A549 (cell line): ENCODE measurements around the gene RNU1-2. TPM values are rescaled to one million over a fixed set of nuclear protein-coding genes. Genes with fewer than 3 reads are reported as not detected.
A peak's percentile ranks its signal among the peaks of the same experiment; 100 is the strongest.
"Not testable (repeated sequence)": the region's sequence is repeated elsewhere in the genome, so short reads cannot be mapped to it uniquely, and the experiment has no call there.

ENCODE experiments used
- ATAC-seq, 2 experiments: fragments of 200-7000 bp in 1 of 2; fragments of >200 bp in 1 of 2; cut with Nextera tagmentation in 1 of 2; cut with Tn5 transposase in 1 of 2; 3 replicates each; pipeline versions ENCODE4 v1.8.0 to v1.9.1; 2018 to 2020; ENCODE audit warnings: mild to moderate bottlenecking in 1 of 2, moderate library complexity in 1 of 2
- CTCF ChIA-PET: fragments of 300-600 bp; sonication (Branson Sonifier 250); formaldehyde crosslinking; extraction: SDS; loops from one replicate; lab custom pipeline; 2021; ENCODE audit warnings: antibody characterized with exemption, inconsistent platforms; lab: Yijun Ruan, JAX
- POLR2A ChIA-PET: fragments of 350-600 bp; formaldehyde crosslinking; extraction: SDS; loops from one replicate; lab custom pipeline; 2021; ENCODE audit warnings: antibody characterized with exemption, inconsistent platforms; lab: Yijun Ruan, JAX
- DNase-seq, 2 experiments: peaks; one replicate each; pipeline versions ENCODE4 v3.0.0 to v3.0.0-alpha.2; 2011 to 2016; ENCODE audit warnings: low read depth in 1 of 2, low spot score in 1 of 2
- FAIRE-seq: peaks from 2 replicates; lab custom pipeline; 2011; peaks lifted over from hg19 to GRCh38; lab: Jason Lieb, UNC
- H3K27ac ChIP-seq, 2 experiments: fragments of >200 bp; sonication (Bioruptor Twin); formaldehyde crosslinking; 3 replicates each; pipeline ENCODE4 v1.5.1; 2016 to 2017
- H3K4me1 ChIP-seq: fragments of >200 bp; sonication (Bioruptor Twin); formaldehyde crosslinking; 3 replicates; pipeline ENCODE4 v1.6.1; 2016
- H3K4me2 ChIP-seq: fragments of >200 bp; sonication (Bioruptor Twin); formaldehyde crosslinking; 3 replicates; pipeline ENCODE4 v1.6.1; 2016
- H3K4me3 ChIP-seq: fragments of >200 bp; sonication (Bioruptor Twin); formaldehyde crosslinking; 3 replicates; pipeline ENCODE4 v1.5.1; 2016
- H3K9me3 ChIP-seq: fragments of >200 bp; sonication (Bioruptor Twin); formaldehyde crosslinking; 3 replicates; pipeline ENCODE4 v1.6.1; 2016
- CBX8 ChIP-seq: fragments of 200-600 bp; sonication (generic); IDR thresholded peaks from 2 replicates; pipeline ENCODE4 v1.6.1; 2016
- EHF ChIP-seq: fragments of 250-450 bp; sonication (Bioruptor Pico); IDR thresholded peaks from 2 replicates; pipeline ENCODE4 v1.5.0; 2020; ENCODE audit warnings: mild to moderate bottlenecking
- HOXB5 ChIP-seq: fragments of 250-450 bp; sonication (Bioruptor Pico); IDR thresholded peaks from 2 replicates; pipeline ENCODE4 v1.5.0; 2020; ENCODE audit warnings: mild to moderate bottlenecking, moderate library complexity
- JUNB ChIP-seq: fragments of >200 bp; sonication (Bioruptor Twin); formaldehyde crosslinking; IDR thresholded peaks from 2 replicates; pipeline ENCODE4 v1.6.1; 2016
- NFE2L2 ChIP-seq: fragments of 150-350 bp; conservative IDR thresholded peaks from 2 replicates; pipeline ENCODE4 v1.6.1; 2014; ENCODE audit warnings: low read length
- POLR2A ChIP-seq: IDR thresholded peaks from 2 replicates; pipeline ENCODE4 v1.6.1; 2012; ENCODE audit warnings: mild to moderate bottlenecking, low read length
- RAD21 ChIP-seq, 2 experiments: fragments of >200 bp in 1 of 2; sonication (Bioruptor Twin) in 1 of 2; formaldehyde crosslinking in 1 of 2; IDR thresholded peaks in 1 of 2; conservative IDR thresholded peaks in 1 of 2; 2 replicates in 1 of 2; 3 replicates in 1 of 2; pipeline ENCODE4 v1.6.1; 2012 to 2018; ENCODE audit warnings: inconsistent platforms in 1 of 2
- REST ChIP-seq: fragments of 200-600 bp; sonication (generic); IDR thresholded peaks from 2 replicates; pipeline ENCODE4 v1.6.1; 2016; ENCODE audit warnings: antibody characterized with exemption, mild to moderate bottlenecking, moderate library complexity
- SMC3 ChIP-seq: fragments of >200 bp; sonication (Bioruptor Twin); formaldehyde crosslinking; IDR thresholded peaks from 3 replicates; pipeline ENCODE4 v1.6.1; 2018; ENCODE audit warnings: inconsistent platforms
- ZC3H11A ChIP-seq: fragments of 450-650 bp; IDR thresholded peaks from 2 replicates; pipeline ENCODE4 v1.6.1; 2014; ENCODE audit warnings: antibody characterized with exemption, mild to moderate bottlenecking
- ZFP36 ChIP-seq: fragments of 450-650 bp; IDR thresholded peaks from 2 replicates; pipeline ENCODE4 v1.6.1; 2014; ENCODE audit warnings: borderline replicate concordance; ENCODE audit not compliant: partially characterized antibody
- WGBS: methylation state at CpG from one replicate; pipeline ENCODE4 v1.1.6; 2017; ENCODE audit errors: missing lambda C conversion rate; 5-methylcytosine and 5-hydroxymethylcytosine counted together
- polyA plus RNA-seq, 4 experiments: library from polyadenylated mRNA; depleted of rRNA in 3 of 4; stranded (reverse); fragments of >200 nt; fragmentation: RNase III in 1 of 4; extraction: RNeasy Plus Mini Kit Qiagen cat#74134 plus additional on column Dnase treatment in 1 of 4; gene quantifications; 2 replicates in 3 of 4; 3 replicates in 1 of 4; pipeline ENCODE4 v1.2.3, GENCODE V29; 2011 to 2017

Gene RNU1-2
- polyA plus RNA-seq, 2 of the 4 experiments (the other 2 are of a cell fraction) = 6.6 to 56.2 TPM

GRCh38 chr1:16907870-16908758 is 12.3 kb downstream of the RNU1-2 start:
- no peak for ATAC-seq
- Histone ChIP-seq H3K4me3 (no peak overlapping the region), H3K4me2 (no peak overlapping the region), H3K4me1 (peaks cover 6% of the 10 kb centered on the region; the same call in 2 of the 3 replicates), H3K9me3 (peaks cover 12% of the 10 kb centered on the region; the same call in 1 of the 3 replicates), H3K27ac (no peak overlapping the region)
- no peak for DNase-seq
- FAIRE-seq = no peak
- POLR2A ChIA-PET = no interaction called here
- 73% methylated on average over 14 of the region's 15 CpGs for WGBS
- TF ChIP-seq ZC3H11A (no peak), JUNB (no peak), RAD21 (conservative IDR thresholded peaks at IDR 0.05 in 1 of 2, IDR thresholded peaks at IDR 0.05 in 1 of 2) (no peak), NFE2L2 (no peak), HOXB5 (CRISPR knock-in tag) (no peak), CBX8 (no peak), SMC3 (no peak)
- CTCF ChIA-PET = interaction anchor here (0.6 to 0.7 kb wide), 3 partner anchors 25 to 53 kb away, joined by 3 read pairs; no protein-coding TSS in a partner anchor

- DNase-seq, FAIRE-seq, H3K4me2 ChIP-seq, H3K4me3 ChIP-seq, H3K9me3 ChIP-seq, H3K27ac ChIP-seq, ATAC-seq, POLR2A ChIA-PET, CTCF ChIA-PET, H3K4me1 ChIP-seq: not testable (repeated sequence)
- peak; percentile 46 for TF ChIP-seq ZFP36
- 90% methylated on average over 8 of the region's 8 CpGs for WGBS
These were observed 16.3 kb downstream of the RNU1-2 start for GRCh38 chr1:16911851-16912721.

GRCh38 chr1:16912742-16913141 is 17.0 kb downstream of the RNU1-2 start:
- H3K27ac ChIP-seq, FAIRE-seq, H3K9me3 ChIP-seq, ATAC-seq, H3K4me3 ChIP-seq, H3K4me1 ChIP-seq, POLR2A ChIA-PET, H3K4me2 ChIP-seq, CTCF ChIA-PET, DNase-seq: not testable (repeated sequence)
- WGBS = 89% methylated on average over 8 of the region's 8 CpGs

- DNase-seq (no peak), FAIRE-seq (no peak)
These were observed 17.5 kb downstream of the RNU1-2 start for GRCh38 chr1:16913181-16913832.

More at GRCh38 chr1:16913181-16913832, 17.5 kb downstream of the RNU1-2 start:
- 54% methylated on average over 31 of the region's 36 CpGs for WGBS
- ATAC-seq = no peak
- no peak for TF ChIP-seq EHF (CRISPR knock-in tag)
- TF ChIP-seq POLR2A = peak; percentile 31; the same call in 1 of the 2 replicates
- TF ChIP-seq HOXB5 (CRISPR knock-in tag) = 0 out of 2 replicates have a peak, but pooled peaks have one; percentile 26
- no peak for TF ChIP-seq REST
- H3K4me3 ChIP-seq = peak overlapping the region; percentile 51
- peak overlapping the region; percentile 72 to 79 for H3K27ac ChIP-seq
- ChIA-PET CTCF (no interaction called here), POLR2A (no interaction called here)
- H3K4me2 ChIP-seq = peak overlapping the region; percentile 90
- H3K9me3 ChIP-seq = no peaks in the 10 kb centered on the region
- peaks cover 10% of the 10 kb centered on the region; the same call in 2 of the 3 replicates for H3K4me1 ChIP-seq
